Panc1 (cell line): ENCODE results near the gene GPNMB. TPM values are rescaled to one million over a fixed set of nuclear protein-coding genes. Genes with fewer than 3 reads are reported as not detected.

ENCODE experiments used
- ATAC-seq: fragments of 200-7000 bp; cut with Tn5 transposase; 2 replicates; pipeline ENCODE4 v1.9.1; 2020; ENCODE audit warnings: mild to moderate bottlenecking, moderate library complexity
- BruUV-seq: library from RNA; stranded (reverse); fragments of 400-500 nt; replicated peaks from 2 replicates; lab custom pipeline; 2021; lab: Mats Ljungman, UMichigan
- CTCF ChIA-PET: fragments of 300-600 bp; sonication (Branson Sonifier 250); formaldehyde crosslinking; loops from one replicate; lab custom pipeline; 2022; ENCODE audit warnings: antibody characterized with exemption; lab: Charles Lee
- POLR2A ChIA-PET: fragments of 300-600 bp; sonication (Branson Sonifier 250); formaldehyde crosslinking; loops from one replicate; lab custom pipeline; 2022; ENCODE audit warnings: antibody characterized with exemption; lab: Charles Lee
- DNase-seq: peaks from one replicate; pipeline ENCODE4 v3.0.0-alpha.2; 2010; ENCODE audit warnings: low read depth, low spot score
- H3K27ac ChIP-seq: 2 replicates; pipeline ENCODE4 v1.5.1; 2011; ENCODE audit warnings: mild to moderate bottlenecking, low read length, inconsistent platforms
- H3K27me3 ChIP-seq: fragments of 200-500 bp; sonication (Bioruptor generic); 2 replicates; pipeline ENCODE4 v1.6.0; 2014; ENCODE audit warnings: low read length, inconsistent platforms; ENCODE audit not compliant: control insufficient read depth, insufficient read depth
- H3K36me3 ChIP-seq: fragments of 200-500 bp; sonication (Bioruptor generic); 2 replicates; pipeline ENCODE4 v1.5.1; 2014; ENCODE audit warnings: inconsistent platforms, mild to moderate bottlenecking, low read length, moderate library complexity; ENCODE audit not compliant: control insufficient read depth, insufficient read depth
- H3K4me1 ChIP-seq: 2 replicates; pipeline ENCODE4 v1.5.1; 2011; ENCODE audit warnings: inconsistent platforms, mild to moderate bottlenecking, low read length, moderate library complexity; ENCODE audit not compliant: control insufficient read depth, insufficient read depth
- H3K4me3 ChIP-seq, 2 experiments: 2 replicates each; pipeline ENCODE4 v1.5.1; 2011 to 2012; ENCODE audit warnings: low read depth in 2 of 2, low read length in 2 of 2, mild to moderate bottlenecking in 2 of 2, inconsistent platforms in 1 of 2, moderate library complexity in 1 of 2
- H3K9me3 ChIP-seq: fragments of 200-500 bp; sonication (Bioruptor generic); 2 replicates; pipeline ENCODE4 v1.5.1; 2014; ENCODE audit warnings: low read depth, mild to moderate bottlenecking, inconsistent platforms, low read length, moderate library complexity; ENCODE audit not compliant: control insufficient read depth, insufficient read depth
- CTCF ChIP-seq: fragments of 450-650 bp; IDR thresholded peaks from 2 replicates; pipeline ENCODE4 v1.5.1; 2017; ENCODE audit warnings: mild to moderate bottlenecking
- POLR2AphosphoS5 ChIP-seq: IDR thresholded peaks from 2 replicates; pipeline ENCODE4 v1.6.1; 2012; ENCODE audit warnings: mild to moderate bottlenecking, low read depth, low read length, moderate library complexity
- REST ChIP-seq, 2 experiments: IDR thresholded peaks; 2 replicates each; pipeline ENCODE4 v1.6.1; 2011 to 2012; ENCODE audit warnings: low read depth in 2 of 2, control low read depth in 1 of 2, low read length in 1 of 2, mild to moderate bottlenecking in 1 of 2, moderate library complexity in 1 of 2; ENCODE audit not compliant: insufficient read depth in 1 of 2
- SIN3A ChIP-seq: IDR thresholded peaks from 2 replicates; pipeline ENCODE4 v1.6.1; 2012; ENCODE audit warnings: low read depth, mild to moderate bottlenecking, low read length, moderate library complexity, borderline replicate concordance; ENCODE audit not compliant: insufficient read depth
- TCF7L2 ChIP-seq: IDR thresholded peaks from 2 replicates; pipeline ENCODE4 v1.6.1; 2011; ENCODE audit warnings: mild to moderate bottlenecking, low read depth, low read length, inconsistent platforms
- in situ Hi-C: cut with HindIII; loops from 2 replicates; pipeline ENCODE4 v1.10.0; 2016; ENCODE audit warnings: low sequenced_read_pairs, low pct_unique_long_range_greater_than_20kb
- intact Hi-C: fragments of 100-400 bp; cut with micrococcal nuclease; formaldehyde crosslinking; loops from one replicate; pipeline ENCODE4 v1.10.0; 2022; ENCODE audit not compliant: unreplicated experiment
- total RNA-seq: library from RNA; stranded (reverse); gene quantifications from one replicate; pipeline ENCODE4 v1.2.1, GENCODE V29; 2021; ENCODE audit not compliant: unreplicated experiment

The GPNMB gene
- total RNA-seq, 1 experiment from 2014 or later, result 2.1 TPM

DNA sequence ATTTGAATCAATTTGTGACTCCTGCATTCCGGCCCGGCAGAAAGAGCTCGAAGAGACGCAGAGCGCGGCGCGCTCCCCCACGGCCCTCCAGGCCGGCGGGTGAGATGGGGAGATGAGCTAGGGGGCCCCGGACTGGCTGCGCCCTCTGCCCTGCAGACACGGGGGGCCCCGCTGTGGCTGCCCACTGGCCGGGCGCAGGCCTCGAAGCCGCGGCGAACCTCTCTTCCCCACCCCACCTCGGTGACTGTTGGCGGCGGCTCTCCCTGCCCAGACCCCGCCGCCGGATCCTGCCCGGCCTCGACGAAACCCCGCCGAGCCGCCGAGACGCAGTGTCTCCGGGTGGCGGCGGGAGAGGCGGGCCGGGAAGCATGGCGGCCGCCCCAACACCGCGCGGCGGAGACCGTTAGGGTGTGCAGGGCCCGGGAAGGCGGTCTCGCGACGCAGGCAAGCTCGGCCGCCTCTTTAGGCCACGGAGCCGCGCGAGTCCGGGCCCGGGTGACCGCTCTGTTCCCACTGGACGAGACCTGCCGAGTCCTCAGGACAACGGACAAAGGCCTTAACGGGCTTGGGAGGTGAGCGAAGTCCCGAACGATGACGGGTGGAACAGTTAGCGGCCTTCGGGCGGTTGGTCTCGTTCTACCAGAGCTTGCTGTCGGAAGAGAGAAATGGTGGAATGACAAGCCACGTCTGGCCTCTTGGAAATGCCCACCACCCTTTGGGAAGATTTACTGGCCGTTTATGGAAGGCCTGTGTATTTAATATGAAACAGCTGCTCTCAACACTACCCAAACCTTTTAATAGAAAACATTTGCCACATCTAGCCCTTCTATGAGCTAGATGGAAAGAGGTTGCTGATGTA is 40.4 kb upstream of the GPNMB start:
- POLR2A ChIA-PET, result no interaction called here
- CTCF ChIA-PET, result no interaction called here

DNA sequence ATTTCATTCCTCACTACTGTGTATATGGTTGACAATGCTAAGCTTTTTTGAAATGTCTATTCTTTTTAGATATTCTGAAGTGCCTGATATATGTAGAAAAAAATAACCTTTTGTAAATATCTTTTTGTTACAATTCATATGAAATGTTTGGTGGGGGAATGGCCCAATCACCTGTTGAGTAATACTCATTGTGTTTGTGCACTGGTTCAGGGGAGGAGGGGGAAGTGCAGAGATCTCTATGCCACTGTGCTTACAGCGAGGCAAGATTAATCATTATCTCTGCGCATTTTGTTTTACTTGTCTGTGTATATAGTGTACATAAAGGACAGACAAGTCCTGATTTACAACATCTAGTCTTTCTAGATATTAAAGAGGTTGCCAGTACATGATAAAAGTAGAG is 39.6 kb upstream of the GPNMB start:
- ChIA-PET POLR2A (no interaction called here), CTCF (no interaction called here)
- no peak for DNase-seq
- no TSS peak for BruUV-seq
- in situ Hi-C loops, result no loop called here
- peaks cover 5% of the 10 kb centered on the region for H3K4me1 ChIP-seq
- intact Hi-C loops, result no loop called here
- no peak overlapping the region for H3K27ac ChIP-seq
- ATAC-seq, result no peak
- TF ChIP-seq CTCF (no peak), REST (IDR thresholded peaks at IDR 0.05; ENCODE audit: insufficient read depth in 1 of 2, low read depth in 2 of 2, low read length in 1 of 2) (no peak), POLR2AphosphoS5 (no peak), TCF7L2 (no peak), SIN3A (no peak)
- no peak overlapping the region for H3K4me3 ChIP-seq
- H3K27me3 ChIP-seq, result no peaks in the 10 kb centered on the region
- H3K9me3 ChIP-seq, result no peaks in the 10 kb centered on the region
- H3K36me3 ChIP-seq, result no peaks in the 10 kb centered on the region

More for the DNA sequence above, 40.4 kb upstream of the GPNMB start:
- Histone ChIP-seq H3K36me3 (no peaks in the 10 kb centered on the region), H3K4me1 (no peaks in the 10 kb centered on the region), H3K27ac (no peak overlapping the region), H3K9me3 (no peaks in the 10 kb centered on the region), H3K27me3 (no peaks in the 10 kb centered on the region), H3K4me3 (no peak overlapping the region)
- no TSS peak for BruUV-seq
- no peak for ATAC-seq
- intact Hi-C loops (no loop called here), in situ Hi-C loops (no loop called here)
- no peak for DNase-seq
- TF ChIP-seq SIN3A (no peak), TCF7L2 (no peak), POLR2AphosphoS5 (no peak), CTCF (no peak), REST (IDR thresholded peaks at IDR 0.05; ENCODE audit: insufficient read depth in 1 of 2, low read depth in 2 of 2, low read length in 1 of 2) (no peak)
